Activated naive CD8-positive, alpha-beta T cell (primary cell): Measurements from ENCODE around the gene CEACAM18.

Experiments used
- H3K27ac Mint-ChIP-seq: one replicate; pipeline ENCODE4 v1.8.0; 2021; ENCODE audit warnings: mixed read lengths
- H3K27me3 Mint-ChIP-seq: one replicate; pipeline ENCODE4 v1.8.0; 2021; ENCODE audit warnings: mixed read lengths
- H3K36me3 Mint-ChIP-seq: one replicate; pipeline ENCODE4 v1.8.0; 2021; ENCODE audit warnings: mixed read lengths
- H3K4me1 Mint-ChIP-seq: one replicate; pipeline ENCODE4 v1.8.0; 2021; ENCODE audit warnings: low read depth, mixed read lengths
- H3K4me3 Mint-ChIP-seq: one replicate; pipeline ENCODE4 v1.8.0; 2021; ENCODE audit warnings: mild to moderate bottlenecking, mixed read lengths
- H3K9me3 Mint-ChIP-seq: one replicate; pipeline ENCODE4 v1.8.0; 2021; ENCODE audit warnings: low read depth, mixed read lengths

Gene CEACAM18

DNA sequence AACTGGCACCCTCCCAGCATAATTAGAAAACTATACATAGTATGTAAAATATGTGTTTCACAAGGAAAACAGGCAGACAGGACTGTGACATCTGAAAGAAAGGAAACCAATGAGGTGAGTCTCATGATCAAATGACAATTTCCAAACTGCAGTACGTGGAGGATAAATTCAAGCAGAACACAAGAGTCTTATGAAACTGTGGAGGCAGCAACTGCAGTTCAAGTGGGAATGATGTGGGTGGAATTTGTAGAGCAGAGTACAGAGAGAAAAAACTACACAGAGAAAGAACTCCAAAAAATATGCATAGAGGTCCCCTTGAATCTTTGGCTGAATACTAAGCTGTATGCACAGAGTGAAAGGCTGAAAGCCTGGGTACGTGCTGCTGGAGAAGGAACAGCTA lies 43.4 kb downstream of the CEACAM18 start:
- H3K36me3 Mint-ChIP-seq = no peaks in the 10 kb centered on the region
- H3K27me3 Mint-ChIP-seq = peaks cover 3% of the 10 kb centered on the region
- H3K9me3 Mint-ChIP-seq = no peaks in the 10 kb centered on the region
- H3K27ac Mint-ChIP-seq = no peak overlapping the region
- no peak overlapping the region for H3K4me3 Mint-ChIP-seq
- peaks cover 5% of the 10 kb centered on the region for H3K4me1 Mint-ChIP-seq

DNA sequence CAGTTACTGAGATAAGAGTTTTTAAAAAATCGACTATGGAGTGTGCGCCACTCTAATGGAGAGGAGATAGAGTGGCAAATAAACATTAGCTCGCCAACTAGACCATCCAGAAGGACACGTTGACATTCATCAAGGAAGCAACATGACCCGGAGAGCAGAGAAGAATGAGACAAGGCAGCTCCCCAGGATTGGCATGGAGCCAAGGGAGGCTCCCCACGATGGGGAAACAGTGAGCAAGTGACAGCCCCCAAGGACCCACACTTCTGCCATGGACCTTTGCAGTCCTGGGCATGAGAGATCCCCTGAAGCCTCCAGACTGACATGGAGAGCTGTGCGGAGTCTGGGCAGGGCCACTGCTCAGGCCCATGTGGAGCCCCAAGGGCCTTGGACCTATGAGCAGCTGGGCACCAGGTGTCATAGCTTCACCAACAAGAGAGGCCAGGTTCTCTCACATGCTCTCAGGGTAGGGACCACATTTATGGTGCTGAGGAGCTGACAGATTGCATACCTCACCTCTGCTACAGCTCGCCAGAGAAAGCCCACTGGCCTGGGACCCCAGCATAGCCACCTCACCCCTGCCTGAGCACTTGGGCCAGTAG lies 46.4 kb downstream of the CEACAM18 start:
- H3K27me3 Mint-ChIP-seq = peaks cover 10% of the 10 kb centered on the region
- no peak overlapping the region for H3K27ac Mint-ChIP-seq
- no peaks in the 10 kb centered on the region for H3K4me1 Mint-ChIP-seq
- no peaks in the 10 kb centered on the region for H3K36me3 Mint-ChIP-seq
- no peak overlapping the region for H3K4me3 Mint-ChIP-seq
- H3K9me3 Mint-ChIP-seq = no peaks in the 10 kb centered on the region

DNA sequence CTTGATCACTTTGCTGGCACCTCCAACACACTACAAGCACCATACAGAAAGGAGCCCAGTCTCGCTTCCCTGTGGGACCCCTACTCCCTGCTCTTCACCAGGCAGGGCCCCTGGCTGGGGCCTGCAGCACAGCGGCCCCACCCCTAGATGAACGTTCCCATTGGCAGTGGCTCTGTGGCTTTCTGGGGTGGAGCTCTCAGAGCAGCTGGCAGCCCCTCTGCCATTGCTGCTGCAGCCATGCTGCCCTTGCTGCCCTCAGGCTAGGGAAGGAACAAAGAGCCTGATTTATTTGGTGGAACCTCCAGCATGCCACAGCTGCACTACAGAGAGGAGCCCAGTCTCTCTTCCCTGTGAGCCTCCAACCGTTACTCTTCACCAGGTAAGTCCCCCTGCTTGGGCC lies 47.3 kb downstream of the CEACAM18 start:
- Mint-ChIP-seq H3K4me3 (no peak overlapping the region), H3K9me3 (no peaks in the 10 kb centered on the region), H3K27me3 (peaks cover 10% of the 10 kb centered on the region), H3K36me3 (no peaks in the 10 kb centered on the region), H3K27ac (no peak overlapping the region), H3K4me1 (no peaks in the 10 kb centered on the region)

DNA sequence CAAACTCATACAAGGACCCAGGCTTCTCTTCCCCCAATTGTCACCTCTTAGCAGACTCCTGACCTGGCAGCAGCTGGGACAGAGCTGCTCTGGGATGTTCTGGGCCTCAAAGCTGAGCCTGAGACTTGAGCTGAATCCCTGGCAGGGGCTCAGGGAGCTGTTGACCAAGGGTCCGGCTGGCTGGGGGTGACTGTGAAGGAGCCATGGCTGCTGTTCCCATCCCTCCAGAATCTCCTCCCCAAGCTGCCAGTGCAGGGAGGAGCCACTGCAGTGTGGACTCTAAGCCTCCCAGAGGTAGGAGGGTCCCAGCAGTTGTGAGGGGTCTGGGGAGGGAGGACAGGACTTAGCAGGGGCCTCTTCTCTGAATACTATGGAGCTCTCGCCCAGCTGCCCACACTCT lies 51.0 kb downstream of the CEACAM18 start:
- Mint-ChIP-seq H3K9me3 (no peaks in the 10 kb centered on the region), H3K4me3 (no peak overlapping the region), H3K27ac (no peak overlapping the region), H3K36me3 (no peaks in the 10 kb centered on the region), H3K4me1 (no peaks in the 10 kb centered on the region), H3K27me3 (peaks cover 21% of the 10 kb centered on the region)

DNA sequence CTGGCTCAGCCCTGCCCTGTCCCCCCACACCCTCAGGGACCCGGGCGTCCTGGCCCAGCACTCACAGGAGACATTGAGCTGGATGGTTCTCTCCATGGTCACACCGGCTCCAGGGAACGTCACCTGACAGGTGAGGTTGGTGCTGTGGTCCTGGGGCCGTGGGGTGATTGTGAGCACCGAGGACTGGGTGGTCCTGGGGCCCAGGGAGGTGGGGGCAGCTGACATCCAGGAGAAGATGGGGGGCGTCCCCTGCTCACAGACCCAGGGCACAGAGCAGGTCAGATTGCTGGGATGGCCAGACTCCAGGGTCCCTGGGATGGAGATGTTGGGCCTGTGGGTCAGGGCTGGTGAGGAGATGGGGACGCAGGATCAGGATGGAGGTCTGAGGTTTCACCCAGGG lies 52.3 kb downstream of the CEACAM18 start:
- H3K9me3 Mint-ChIP-seq = no peaks in the 10 kb centered on the region
- H3K27me3 Mint-ChIP-seq = peaks cover 28% of the 10 kb centered on the region
- H3K4me3 Mint-ChIP-seq = no peak overlapping the region
- H3K4me1 Mint-ChIP-seq = no peaks in the 10 kb centered on the region
- H3K27ac Mint-ChIP-seq = no peak overlapping the region
- no peaks in the 10 kb centered on the region for H3K36me3 Mint-ChIP-seq

DNA sequence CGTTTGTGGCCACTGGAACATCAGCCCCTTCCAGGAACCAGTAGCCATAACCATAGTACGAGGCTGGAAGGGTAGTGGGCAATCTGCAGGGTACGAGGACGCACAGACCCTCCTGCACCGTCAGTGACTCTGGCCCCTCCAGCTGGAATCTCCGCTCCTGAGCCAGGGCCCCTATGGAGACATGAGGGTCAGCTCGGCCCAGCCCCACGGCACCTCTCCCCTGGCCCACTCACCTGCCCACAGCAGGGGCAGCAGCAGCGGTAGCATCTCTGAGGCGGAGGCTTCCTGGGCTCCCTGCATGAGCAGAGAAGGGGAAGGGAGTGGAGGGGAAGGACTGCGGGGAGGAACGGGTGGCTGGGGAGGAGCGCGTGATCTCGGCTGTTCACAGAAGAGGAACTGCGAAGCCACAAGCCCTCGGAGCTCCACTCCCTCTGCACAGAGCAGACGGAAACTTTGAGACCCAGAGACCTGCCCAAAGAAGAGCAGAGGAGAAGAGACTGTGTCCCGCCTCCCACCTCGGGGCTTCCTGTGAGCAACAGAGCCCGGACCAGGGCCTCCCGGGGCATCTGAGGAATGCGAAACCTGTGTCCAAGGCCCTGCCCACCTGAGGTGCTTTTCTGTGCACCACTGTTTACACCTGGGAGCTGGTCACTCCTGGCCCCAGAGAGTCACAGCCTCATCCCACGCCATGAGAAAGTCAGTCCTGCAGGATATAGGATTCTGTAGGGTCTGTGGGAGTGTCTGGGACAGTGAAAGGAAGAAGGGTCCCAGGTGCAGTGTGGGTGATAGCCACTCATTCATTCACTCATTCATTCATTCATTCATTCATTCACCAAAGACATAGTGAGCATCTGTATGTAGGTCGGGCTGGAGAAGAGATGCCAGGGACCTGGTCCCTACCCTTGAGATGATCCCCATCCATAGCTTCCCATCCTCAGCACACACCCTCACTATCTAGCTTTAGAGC lies 53.3 kb downstream of the CEACAM18 start, which contains the start of gene SIGLEC6:
TSS of gene SIGLEC6 (minus strand) at position 322 of the 967 bp plus-strand sequence. CDS start at position 300, 22 bp downstream.
- H3K27ac Mint-ChIP-seq = no peak within 1 kb of the TSS
- H3K27me3 Mint-ChIP-seq = peaks cover 30% of the 10 kb centered on the region
- no peak within 1 kb of the TSS for H3K4me3 Mint-ChIP-seq

DNA sequence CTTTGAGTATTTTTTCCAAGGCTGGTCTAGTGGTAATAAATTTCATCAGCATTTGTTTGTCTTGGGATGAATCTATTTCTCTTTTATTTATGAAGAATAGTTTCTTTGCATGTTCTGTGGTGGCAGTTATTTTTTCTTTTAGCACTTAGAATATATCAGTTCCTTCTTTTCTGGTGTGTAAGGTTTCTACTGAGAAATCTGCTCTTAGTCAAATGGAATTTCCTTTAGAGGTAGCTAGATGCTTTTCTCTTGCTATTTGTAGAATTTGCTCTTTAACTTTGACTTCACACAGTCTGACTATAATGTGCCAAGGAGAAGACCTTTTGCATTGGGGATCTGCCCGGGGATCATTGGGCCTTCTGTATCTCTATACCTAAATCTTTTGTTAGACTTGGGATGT lies 57.2 kb downstream of the CEACAM18 start:
- no peak overlapping the region for H3K4me3 Mint-ChIP-seq
- no peaks in the 10 kb centered on the region for H3K9me3 Mint-ChIP-seq
- H3K27ac Mint-ChIP-seq = no peak overlapping the region
- no peaks in the 10 kb centered on the region for H3K36me3 Mint-ChIP-seq
- H3K27me3 Mint-ChIP-seq = peaks cover 33% of the 10 kb centered on the region
- H3K4me1 Mint-ChIP-seq = no peaks in the 10 kb centered on the region

More for the DNA sequence above, 53.3 kb downstream of the CEACAM18 start, which contains the start of gene SIGLEC6:
- Mint-ChIP-seq H3K36me3 (no peaks in the 10 kb centered on the region), H3K4me1 (no peaks in the 10 kb centered on the region), H3K9me3 (no peaks in the 10 kb centered on the region)

DNA sequence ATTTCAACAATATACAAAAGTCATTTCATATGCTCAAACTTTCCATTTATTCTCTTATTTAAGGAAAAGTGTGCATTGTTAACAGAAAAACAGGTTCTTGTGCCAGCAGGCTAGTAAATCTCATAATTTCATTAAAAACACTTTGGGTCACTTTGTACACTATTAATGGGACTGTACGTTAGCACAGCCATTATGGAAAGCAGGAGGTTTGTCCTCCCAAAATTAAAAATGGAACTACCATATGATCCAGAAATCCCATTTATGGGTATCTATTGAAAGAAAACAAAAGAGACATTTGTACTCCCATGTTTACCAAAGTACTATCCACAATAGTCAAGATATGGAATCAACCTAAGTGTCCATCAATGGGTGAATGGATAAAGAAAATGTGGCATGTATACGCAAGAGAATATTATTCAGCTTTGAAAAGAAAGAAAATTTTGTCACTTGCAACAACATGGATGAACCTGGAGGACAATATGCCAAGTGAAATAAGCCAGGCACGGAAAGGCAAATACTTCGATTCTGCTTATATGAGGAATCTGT lies 61.6 kb downstream of the CEACAM18 start:
- no peak overlapping the region for H3K4me3 Mint-ChIP-seq
- no peaks in the 10 kb centered on the region for H3K9me3 Mint-ChIP-seq
- no peaks in the 10 kb centered on the region for H3K36me3 Mint-ChIP-seq
- H3K27ac Mint-ChIP-seq = no peak overlapping the region
- no peaks in the 10 kb centered on the region for H3K4me1 Mint-ChIP-seq
- H3K27me3 Mint-ChIP-seq = peaks cover 28% of the 10 kb centered on the region
